NCI-H2107 (cell line): ENCODE data around the gene RPS6KA6.
A peak's percentile ranks its signal among the peaks of the same experiment; 100 is the strongest.

Experiments used
- DNase-seq: peaks from one replicate; lab custom pipeline; 2025; lab: John Stamatoyannopoulos, UW

RPS6KA6 gene

GRCh38 chrX:84162401-84162800, 25.6 kb downstream of the RPS6KA6 start:
- DNase-seq = no peak

- DNase-seq = no peak
These were observed 26.4 kb downstream of the RPS6KA6 start for GRCh38 chrX:84161641-84162040.

DNA sequence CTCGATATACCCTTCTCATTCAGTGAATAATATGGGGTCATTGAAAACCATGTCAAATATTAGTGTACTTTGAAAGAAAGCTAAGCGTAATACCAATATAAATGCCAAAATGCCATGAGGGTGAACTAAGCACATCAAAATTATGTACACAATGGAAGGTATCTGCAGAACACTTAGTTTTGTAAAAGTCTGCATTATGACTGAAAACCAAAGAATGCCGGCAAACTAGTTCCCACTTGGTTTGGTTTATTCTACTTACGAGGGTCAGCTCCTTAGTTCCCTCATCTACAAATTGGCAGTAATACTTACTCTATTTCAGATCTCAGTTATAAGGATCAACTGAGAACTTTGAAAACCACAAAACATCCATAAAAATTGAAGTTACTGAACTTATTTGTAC, 27.3 kb downstream of the RPS6KA6 start:
- DNase-seq = no peak

GRCh38 chrX:84156821-84157220, 31.2 kb downstream of the RPS6KA6 start:
- no peak for DNase-seq

DNA sequence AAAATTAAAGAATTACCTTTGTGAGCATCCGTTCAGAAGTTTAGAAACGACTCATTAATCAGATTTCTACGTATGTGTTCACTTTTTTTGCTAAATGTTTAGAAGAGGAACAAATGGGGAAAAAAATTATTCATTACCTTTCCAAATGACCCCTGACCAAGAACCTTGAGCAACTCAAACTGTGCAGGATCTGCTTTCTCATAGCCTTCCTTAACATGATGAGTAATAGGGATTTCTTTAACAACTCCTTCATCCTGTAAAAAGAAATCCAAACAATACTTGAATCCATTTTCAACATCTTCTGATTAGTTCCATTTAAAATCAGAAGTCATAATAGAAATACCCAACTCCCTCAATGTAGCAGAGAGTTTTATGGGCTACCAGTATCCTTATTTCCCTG, 32.1 kb downstream of the RPS6KA6 start:
- DNase-seq = no peak

DNA sequence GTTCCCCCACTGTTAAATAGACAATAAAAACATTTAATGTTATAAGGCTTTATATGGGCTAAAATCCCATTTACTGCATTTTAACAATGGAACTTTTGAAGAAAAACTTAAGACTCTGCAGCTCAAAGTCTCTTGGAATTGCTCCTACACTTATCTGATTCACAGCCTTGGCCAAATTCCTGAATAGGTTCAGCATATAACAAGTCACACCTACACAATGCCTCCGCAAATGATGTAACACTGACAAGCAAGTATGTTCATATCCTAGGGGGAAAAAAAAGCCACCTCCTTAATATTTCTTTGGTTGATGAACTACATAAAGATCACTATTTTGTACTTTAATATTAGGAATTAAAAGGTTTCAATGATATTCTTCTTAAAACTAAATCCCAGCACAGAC, 34.5 kb downstream of the RPS6KA6 start:
- no peak for DNase-seq

- DNase-seq = no peak
These were observed 43.0 kb downstream of the RPS6KA6 start for GRCh38 chrX:84144991-84145390.

- DNase-seq = no peak
These were observed 43.7 kb downstream of the RPS6KA6 start for GRCh38 chrX:84144281-84144680.

DNA sequence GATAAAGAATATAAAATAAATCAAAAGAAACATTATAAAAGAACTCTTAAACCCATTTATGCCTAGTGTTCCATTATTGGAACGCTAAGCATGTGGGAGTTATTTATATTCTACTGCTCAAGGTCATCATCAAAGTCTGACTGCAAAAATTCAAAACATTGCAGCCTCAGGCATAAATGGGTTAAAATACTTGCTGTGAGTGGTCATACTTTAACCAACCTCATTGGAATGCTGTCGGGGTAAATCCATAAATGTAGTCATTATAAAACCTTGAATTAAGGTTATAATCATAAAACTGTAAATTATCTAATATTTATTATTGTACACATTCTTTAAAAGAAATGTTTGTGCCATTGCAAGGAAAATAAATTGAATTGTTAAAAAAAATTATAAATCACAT, 55.0 kb downstream of the RPS6KA6 start:
- DNase-seq = no peak

GRCh38 chrX:84123585-84123984, 64.4 kb downstream of the RPS6KA6 start:
- DNase-seq = no peak

DNA sequence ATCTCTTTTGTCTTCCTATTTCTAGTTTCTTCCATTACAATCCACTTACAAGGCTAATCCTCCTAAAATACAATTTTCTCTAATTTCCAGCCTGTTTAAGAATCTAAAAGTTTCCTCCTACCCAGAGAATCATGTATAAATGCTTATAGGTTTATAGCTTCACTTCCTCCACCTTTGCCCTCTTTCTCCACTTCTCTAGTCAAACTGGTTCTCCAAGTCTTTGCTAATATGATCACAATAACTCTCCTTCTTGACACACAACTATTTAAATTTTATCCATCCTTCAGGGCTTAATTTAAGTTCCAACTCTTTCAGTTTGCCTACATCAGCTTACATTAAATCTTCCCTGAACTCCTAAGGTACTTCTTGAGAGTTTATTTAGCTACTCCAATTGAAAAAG, 69.2 kb downstream of the RPS6KA6 start:
- no peak for DNase-seq

- no peak for DNase-seq
These were observed 69.7 kb downstream of the RPS6KA6 start for GRCh38 chrX:84118315-84118714.

DNA sequence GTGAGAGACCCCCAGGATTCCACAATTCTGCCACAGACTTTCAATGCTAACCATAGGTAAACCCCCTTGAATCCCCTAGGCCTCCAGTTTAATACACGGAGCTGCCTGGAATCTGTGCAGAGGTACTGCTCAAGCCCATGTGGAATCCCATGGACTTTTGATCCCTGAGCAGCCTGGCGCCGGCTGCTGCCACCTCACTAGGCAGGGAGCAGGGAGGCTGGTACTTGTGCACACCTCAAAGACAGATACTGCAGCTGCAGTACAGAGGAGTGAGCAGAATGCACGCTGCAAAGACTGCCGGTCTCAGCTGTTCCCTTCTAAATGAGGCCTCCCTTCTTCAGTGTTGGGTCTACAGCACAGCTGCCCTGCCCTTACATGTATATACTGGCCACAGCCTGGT, 79.4 kb downstream of the RPS6KA6 start:
- DNase-seq = no peak

DNA sequence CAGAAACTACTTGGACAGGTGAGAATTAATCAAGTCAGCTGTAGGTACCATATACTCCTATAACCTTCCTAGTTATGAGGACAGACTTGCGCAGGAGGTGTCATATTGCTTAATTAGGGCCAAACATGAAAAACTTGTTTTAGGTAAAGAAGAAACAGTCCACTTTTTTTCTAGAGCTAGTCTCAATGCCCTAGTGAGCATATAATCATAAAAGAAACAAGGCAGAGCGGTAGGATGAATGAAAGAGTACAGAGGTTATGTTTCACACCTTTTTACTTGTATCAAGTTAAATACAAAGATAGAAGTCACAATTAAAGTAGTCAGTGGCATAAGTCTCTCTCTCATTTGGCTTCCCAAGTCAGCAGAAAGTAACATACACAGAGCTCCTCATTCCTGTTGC, 88.9 kb downstream of the RPS6KA6 start:
- no peak for DNase-seq

GRCh38 chrX:84079479-84080197, 108.4 kb downstream of the RPS6KA6 start:
- DNase-seq = peak; percentile 7

- no peak for DNase-seq
These were observed 109.0 kb downstream of the RPS6KA6 start for GRCh38 chrX:84078991-84079390.

- no peak for DNase-seq
These were observed 123.2 kb downstream of the RPS6KA6 start for GRCh38 chrX:84064814-84065213.

- DNase-seq = no peak
These were observed 123.8 kb downstream of the RPS6KA6 start for GRCh38 chrX:84064164-84064563.

GRCh38 chrX:84047339-84047738, 140.7 kb downstream of the RPS6KA6 start:
- no peak for DNase-seq

DNA sequence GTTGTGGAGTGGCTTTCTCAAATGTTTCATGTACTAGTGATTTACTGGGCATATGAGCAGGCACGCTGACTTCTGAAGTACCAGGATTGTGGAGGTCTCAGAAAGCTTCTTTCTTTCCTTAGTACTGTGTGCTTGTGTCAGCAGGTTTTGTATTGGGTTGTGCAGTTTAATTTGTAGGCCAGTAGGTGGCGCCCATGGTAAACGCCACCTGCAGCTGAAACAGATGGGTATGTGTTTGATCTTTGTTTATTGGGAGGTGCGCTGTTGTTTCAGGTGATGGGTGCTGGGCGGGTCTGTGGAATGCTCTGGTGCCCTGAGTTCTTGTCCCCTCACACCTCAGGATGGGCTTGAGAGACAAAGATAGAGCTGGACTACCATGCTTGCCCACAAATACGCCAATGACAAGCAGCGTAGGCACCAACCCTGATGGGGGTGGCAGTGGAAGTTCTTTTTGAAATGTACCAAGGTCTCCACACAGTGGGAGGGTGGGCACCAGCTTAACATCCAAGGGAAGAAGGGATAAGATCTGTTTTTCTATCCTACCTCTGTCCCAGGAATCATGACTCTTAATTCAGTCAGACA, 141.5 kb downstream of the RPS6KA6 start:
- no peak for DNase-seq

- no peak for DNase-seq
These were observed 143.9 kb downstream of the RPS6KA6 start for GRCh38 chrX:84044051-84044450.
